HepG2 (cell line): ENCODE measurements around the gene LANCL2. TPM values are rescaled to one million over a fixed set of nuclear protein-coding genes. Genes with fewer than 3 reads are reported as not detected.
A peak's percentile ranks its signal among the peaks of the same experiment; 100 is the strongest.

ENCODE experiments used
- DMAP1 ChIP-seq: IDR thresholded peaks from 2 replicates; pipeline ENCODE4 v1.6.1; 2016
- DPF2 ChIP-seq: sonication (generic); formaldehyde crosslinking; IDR thresholded peaks from 2 replicates; pipeline ENCODE4 v1.4.0; 2020; ENCODE audit warnings: mild to moderate bottlenecking, low read depth, missing genetic modification reagents, borderline replicate concordance
- FOXA3 ChIP-seq: IDR thresholded peaks from 2 replicates; pipeline ENCODE4 v1.6.1; 2016; ENCODE audit warnings: missing genetic modification reagents, missing compliant biosample characterization
- FOXK1 ChIP-seq: sonication (generic); formaldehyde crosslinking; IDR thresholded peaks from 2 replicates; pipeline ENCODE4 v1.4.0; 2020; ENCODE audit warnings: low read depth, missing genetic modification reagents, borderline replicate concordance
- HOXA9 ChIP-seq: sonication (generic); formaldehyde crosslinking; IDR thresholded peaks from 2 replicates; pipeline ENCODE4 v1.8.1; 2022; ENCODE audit warnings: missing genetic modification reagents, mild to moderate bottlenecking, moderate library complexity, borderline replicate concordance
- IRF2 ChIP-seq: IDR thresholded peaks from 2 replicates; pipeline ENCODE4 v1.6.1; 2018; ENCODE audit warnings: missing genetic modification reagents, missing compliant biosample characterization
- IRF9 ChIP-seq: sonication (generic); formaldehyde crosslinking; IDR thresholded peaks from 2 replicates; pipeline ENCODE4 v1.8.0; 2022; ENCODE audit warnings: missing genetic modification reagents, mild to moderate bottlenecking, borderline replicate concordance
- JDP2 ChIP-seq: sonication (generic); formaldehyde crosslinking; IDR thresholded peaks from 2 replicates; pipeline ENCODE4 v1.8.1; 2022; ENCODE audit warnings: missing genetic modification reagents, borderline replicate concordance
- RCOR2 ChIP-seq: IDR thresholded peaks from 2 replicates; pipeline ENCODE4 v1.6.1; 2016; ENCODE audit warnings: missing biosample characterization, missing genetic modification reagents
- REPIN1 ChIP-seq: sonication (generic); formaldehyde crosslinking; IDR thresholded peaks from 2 replicates; pipeline ENCODE4 v1.8.0; 2022; ENCODE audit warnings: missing genetic modification reagents, low read depth, mild to moderate bottlenecking, borderline replicate concordance
- SMYD3 ChIP-seq: sonication (generic); formaldehyde crosslinking; IDR thresholded peaks from 2 replicates; pipeline ENCODE4 v1.8.1; 2023; ENCODE audit warnings: mild to moderate bottlenecking, missing genetic modification reagents
- ZBTB46 ChIP-seq: sonication (generic); formaldehyde crosslinking; IDR thresholded peaks from 2 replicates; pipeline ENCODE4 v1.4.0; 2020; ENCODE audit warnings: mild to moderate bottlenecking, missing genetic modification reagents, borderline replicate concordance
- ZNF234 ChIP-seq: sonication (generic); formaldehyde crosslinking; conservative IDR thresholded peaks from 2 replicates; pipeline ENCODE4 v1.5.1; 2020; ENCODE audit warnings: mild to moderate bottlenecking, missing genetic modification reagents
- ZNF280D ChIP-seq: sonication (generic); formaldehyde crosslinking; IDR thresholded peaks from 2 replicates; pipeline ENCODE4 v1.5.1; 2020; ENCODE audit warnings: mild to moderate bottlenecking, missing genetic modification reagents
- polyA plus RNA-seq, 8 experiments: library from polyadenylated mRNA; depleted of rRNA in 3 of 8; stranded (reverse) in 7 of 8; unstranded in 1 of 8; fragments of >200 nt; fragmentation: Illumina TruSeq in 4 of 8; extraction: Trizol in 4 of 8; gene quantifications; 2 replicates each; pipeline versions ENCODE4 v1.2.1 to v1.2.3, GENCODE V29; 2011 to 2016; ENCODE audit warnings: low read depth in 4 of 8, missing spikeins in 1 of 8, mixed read lengths in 1 of 8; ENCODE audit not compliant: insufficient read depth in 1 of 8
- total RNA-seq, 5 experiments: library from RNA; depleted of rRNA; stranded (reverse); fragments of >200 nt; fragmentation: Illumina TruSeq; extraction: Trizol; gene quantifications; 2 replicates each; pipeline ENCODE4 v1.2.3, GENCODE V29; 2016; ENCODE audit warnings: low read depth in 1 of 5
- TF ChIP-seq, protein P1 (sequence below): sonication (generic); formaldehyde crosslinking; IDR thresholded peaks from 2 replicates; pipeline ENCODE4 v1.4.0; 2020; ENCODE audit warnings: mild to moderate bottlenecking, missing genetic modification reagents
- TF ChIP-seq, protein P2 (sequence below): IDR thresholded peaks from 2 replicates; pipeline ENCODE4 v1.6.1; 2018; ENCODE audit warnings: missing genetic modification reagents

Gene LANCL2
- total and polyA plus RNA-seq, 2 of the 13 experiments (the other 11 are each of a cell fraction or from before 2014, with no cell fraction given), result 10.0 to 13.8 TPM

- TF ChIP-seq, protein P1, sequence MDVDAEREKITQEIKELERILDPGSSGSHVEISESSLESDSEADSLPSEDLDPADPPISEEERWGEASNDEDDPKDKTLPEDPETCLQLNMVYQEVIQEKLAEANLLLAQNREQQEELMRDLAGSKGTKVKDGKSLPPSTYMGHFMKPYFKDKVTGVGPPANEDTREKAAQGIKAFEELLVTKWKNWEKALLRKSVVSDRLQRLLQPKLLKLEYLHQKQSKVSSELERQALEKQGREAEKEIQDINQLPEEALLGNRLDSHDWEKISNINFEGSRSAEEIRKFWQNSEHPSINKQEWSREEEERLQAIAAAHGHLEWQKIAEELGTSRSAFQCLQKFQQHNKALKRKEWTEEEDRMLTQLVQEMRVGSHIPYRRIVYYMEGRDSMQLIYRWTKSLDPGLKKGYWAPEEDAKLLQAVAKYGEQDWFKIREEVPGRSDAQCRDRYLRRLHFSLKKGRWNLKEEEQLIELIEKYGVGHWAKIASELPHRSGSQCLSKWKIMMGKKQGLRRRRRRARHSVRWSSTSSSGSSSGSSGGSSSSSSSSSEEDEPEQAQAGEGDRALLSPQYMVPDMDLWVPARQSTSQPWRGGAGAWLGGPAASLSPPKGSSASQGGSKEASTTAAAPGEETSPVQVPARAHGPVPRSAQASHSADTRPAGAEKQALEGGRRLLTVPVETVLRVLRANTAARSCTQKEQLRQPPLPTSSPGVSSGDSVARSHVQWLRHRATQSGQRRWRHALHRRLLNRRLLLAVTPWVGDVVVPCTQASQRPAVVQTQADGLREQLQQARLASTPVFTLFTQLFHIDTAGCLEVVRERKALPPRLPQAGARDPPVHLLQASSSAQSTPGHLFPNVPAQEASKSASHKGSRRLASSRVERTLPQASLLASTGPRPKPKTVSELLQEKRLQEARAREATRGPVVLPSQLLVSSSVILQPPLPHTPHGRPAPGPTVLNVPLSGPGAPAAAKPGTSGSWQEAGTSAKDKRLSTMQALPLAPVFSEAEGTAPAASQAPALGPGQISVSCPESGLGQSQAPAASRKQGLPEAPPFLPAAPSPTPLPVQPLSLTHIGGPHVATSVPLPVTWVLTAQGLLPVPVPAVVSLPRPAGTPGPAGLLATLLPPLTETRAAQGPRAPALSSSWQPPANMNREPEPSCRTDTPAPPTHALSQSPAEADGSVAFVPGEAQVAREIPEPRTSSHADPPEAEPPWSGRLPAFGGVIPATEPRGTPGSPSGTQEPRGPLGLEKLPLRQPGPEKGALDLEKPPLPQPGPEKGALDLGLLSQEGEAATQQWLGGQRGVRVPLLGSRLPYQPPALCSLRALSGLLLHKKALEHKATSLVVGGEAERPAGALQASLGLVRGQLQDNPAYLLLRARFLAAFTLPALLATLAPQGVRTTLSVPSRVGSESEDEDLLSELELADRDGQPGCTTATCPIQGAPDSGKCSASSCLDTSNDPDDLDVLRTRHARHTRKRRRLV (CRISPR knock-in tag), result 0 out of 2 replicates have a peak, but pooled peaks have one; percentile 58
- TF ChIP-seq REPIN1 (CRISPR knock-in tag), result peak; percentile 71
- no peak for TF ChIP-seq SMYD3
- TF ChIP-seq JDP2 (CRISPR knock-in tag), result no peak
- TF ChIP-seq, protein P2, sequence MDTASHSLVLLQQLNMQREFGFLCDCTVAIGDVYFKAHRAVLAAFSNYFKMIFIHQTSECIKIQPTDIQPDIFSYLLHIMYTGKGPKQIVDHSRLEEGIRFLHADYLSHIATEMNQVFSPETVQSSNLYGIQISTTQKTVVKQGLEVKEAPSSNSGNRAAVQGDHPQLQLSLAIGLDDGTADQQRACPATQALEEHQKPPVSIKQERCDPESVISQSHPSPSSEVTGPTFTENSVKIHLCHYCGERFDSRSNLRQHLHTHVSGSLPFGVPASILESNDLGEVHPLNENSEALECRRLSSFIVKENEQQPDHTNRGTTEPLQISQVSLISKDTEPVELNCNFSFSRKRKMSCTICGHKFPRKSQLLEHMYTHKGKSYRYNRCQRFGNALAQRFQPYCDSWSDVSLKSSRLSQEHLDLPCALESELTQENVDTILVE, result peak; percentile 73; the same call in 1 of the 2 replicates
- TF ChIP-seq DPF2, result no peak
- no peak; the same call in 1 of the 2 replicates for TF ChIP-seq HOXA9 (CRISPR knock-in tag)
- TF ChIP-seq ZNF280D, result no peak; the same call in 1 of the 2 replicates
- peak; percentile 81; the same call in 1 of the 2 replicates for TF ChIP-seq DMAP1 (CRISPR knock-in tag)
- peak; percentile 89 for TF ChIP-seq ZNF234 (CRISPR knock-in tag)
- TF ChIP-seq ZBTB46 (CRISPR knock-in tag), result no peak
- TF ChIP-seq IRF2 (CRISPR knock-in tag), result peak; percentile 28; the same call in 1 of the 2 replicates
- peak; percentile 80; the same call in 1 of the 2 replicates for TF ChIP-seq FOXK1 (CRISPR knock-in tag)
- TF ChIP-seq IRF9 (CRISPR knock-in tag), result peak; percentile 74
- TF ChIP-seq FOXA3, result peak; percentile 30
- no peak for TF ChIP-seq RCOR2 (CRISPR knock-in tag)
These were observed 731 bp downstream of the LANCL2 start (continued) for GRCh38 chr7:55365675-55366460.
